T-cell (primary cell): Measurements from ENCODE around the gene THSD8. TPM values are rescaled to one million over a fixed set of nuclear protein-coding genes. Genes with fewer than 3 reads are reported as not detected.
"Not testable (repeated sequence)": the region's sequence is repeated elsewhere in the genome, so short reads cannot be mapped to it uniquely, and the experiment has no call there.

ENCODE experiments used
- ATAC-seq, 4 experiments: fragments of 200-7000 bp in 3 of 4; fragments of 150-1000 bp in 1 of 4; cut with Tn5 transposase; replicated peaks in 1 of 4; 1 replicate in 3 of 4; 2 replicates in 1 of 4; pipeline ENCODE4 v1.10.0; 2021; ENCODE audit warnings: moderate library complexity in 3 of 4, mild to moderate bottlenecking in 2 of 4, moderate number of reproducible peaks in 1 of 4
- CTCF ChIA-PET, 2 donors: fragments of 300-600 bp; sonication (Branson Sonifier 250); formaldehyde crosslinking; loops; one replicate each; lab custom pipeline; 2022; ENCODE audit warnings: antibody characterized with exemption in 2 of 2; lab: Charles Lee
- POLR2A ChIA-PET, 2 donors: fragments of 300-600 bp; sonication (Branson Sonifier 250); formaldehyde crosslinking; loops; one replicate each; lab custom pipeline; 2022; ENCODE audit warnings: antibody characterized with exemption in 2 of 2; lab: Charles Lee
- DNase-seq, 35 experiments: peaks; one replicate each; pipeline versions ENCODE4 v3.0.0 to v3.0.0-alpha.2; 2013 to 2023
- H3K27ac ChIP-seq: one replicate; pipeline ENCODE4 v1.5.1; 2013; ENCODE audit warnings: low read length
- H3K27me3 ChIP-seq, 2 experiments: replicated peaks in 1 of 2; 1 replicate in 1 of 2; 2 replicates in 1 of 2; pipeline versions ENCODE4 v1.6.1 to v1.7.0; 2013; ENCODE audit warnings: low read length in 1 of 2, mixed read lengths in 1 of 2; ENCODE audit not compliant: control insufficient read depth in 2 of 2, insufficient read depth in 2 of 2; ENCODE audit errors: extremely low read depth in 1 of 2
- H3K36me3 ChIP-seq, 2 donors: 1 replicate in 1 of 2; 2 replicates in 1 of 2; pipeline versions ENCODE4 v1.6.1 to v1.7.0; 2013; ENCODE audit warnings: low read length in 1 of 2; ENCODE audit not compliant: control insufficient read depth in 2 of 2, insufficient read depth in 1 of 2; ENCODE audit errors: extremely low read depth in 1 of 2
- H3K4me1 ChIP-seq, 2 experiments: 1 replicate in 1 of 2; 2 replicates in 1 of 2; pipeline versions ENCODE4 v1.6.1 to v1.7.0; 2013; ENCODE audit warnings: low read length in 2 of 2, mixed read lengths in 1 of 2; ENCODE audit not compliant: insufficient read depth in 2 of 2, control insufficient read depth in 1 of 2; ENCODE audit errors: extremely low read depth in 1 of 2
- H3K4me3 ChIP-seq, 2 donors: 1 replicate in 1 of 2; 2 replicates in 1 of 2; pipeline versions ENCODE4 v1.5.1 to v1.7.0; 2013; ENCODE audit warnings: mild to moderate bottlenecking in 2 of 2, low read length in 1 of 2, moderate library complexity in 1 of 2; ENCODE audit not compliant: control insufficient read depth in 1 of 2; ENCODE audit errors: extremely low read depth in 1 of 2
- H3K9me3 ChIP-seq: 2 replicates; pipeline ENCODE4 v1.7.0; 2013
- H3K27ac Mint-ChIP-seq, 2 donors: one replicate each; pipeline ENCODE4 v1.8.0; 2020 to 2021; ENCODE audit warnings: mild to moderate bottlenecking in 2 of 2, mixed read lengths in 2 of 2
- H3K27me3 Mint-ChIP-seq, 2 donors: one replicate each; pipeline ENCODE4 v1.8.0; 2021 to 2022; ENCODE audit warnings: mixed read lengths in 2 of 2
- H3K36me3 Mint-ChIP-seq: one replicate; pipeline ENCODE4 v1.8.0; 2021; ENCODE audit warnings: mixed read lengths
- H3K4me1 Mint-ChIP-seq, 3 donors: one replicate each; pipeline ENCODE4 v1.8.0; 2020 to 2022; ENCODE audit warnings: mixed read lengths in 3 of 3, mild to moderate bottlenecking in 1 of 3
- H3K4me3 Mint-ChIP-seq, 3 donors: one replicate each; pipeline ENCODE4 v1.8.0; 2020 to 2022; ENCODE audit warnings: mild to moderate bottlenecking in 3 of 3, mixed read lengths in 3 of 3, moderate library complexity in 3 of 3
- H3K9me3 Mint-ChIP-seq, 3 donors: one replicate each; pipeline ENCODE4 v1.8.0; 2020 to 2022; ENCODE audit warnings: mixed read lengths in 3 of 3
- WGBS: methylation state at CpG from one replicate; pipeline ENCODE4 v1.1.5; 2013; ENCODE audit warnings: missing lambda C conversion rate; ENCODE audit not compliant: insufficient coverage; 5-methylcytosine and 5-hydroxymethylcytosine counted together
- total RNA-seq, 35 experiments: library from RNA in 6 of 35; stranded (reverse) in 6 of 35; fragments of 120-200 nt in 1 of 35; gene quantifications; one replicate each; pipeline versions ENCODE4 v1.2.1 to v1.2.4 and lab custom pipeline; 2013 to 2026

Gene THSD8
- total RNA-seq, 5 donors from 2014 or later (not counting 1 experiment from before 2014, with no cell fraction given) = 0.63 to 2.4 (median 0.97) TPM; not detected in 1

- POLR2A ChIA-PET = interaction anchor here in 1 of 2 donors (0.6 kb wide), 1 partner anchor 87 kb away, joined by 6 read pairs; no protein-coding TSS in a partner anchor
- H3K27ac Mint-ChIP-seq = no peak overlapping the region
- no peaks in the 10 kb centered on the region for H3K9me3 ChIP-seq
- DNase-seq (no peak), ATAC-seq (no peak)
- no peak overlapping the region for H3K4me3 ChIP-seq
- H3K36me3 ChIP-seq = peaks cover 0 to 11% of the 10 kb centered on the region in 2 donors
- peaks cover 0 to 2% of the 10 kb centered on the region in 2 experiments for H3K27me3 ChIP-seq
- CTCF ChIA-PET = interaction anchor here (0.7 to 0.9 kb wide), 2 partner anchors 38 to 46 kb away, joined by 3 to 5 read pairs; no protein-coding TSS in a partner anchor
- no peaks in the 10 kb centered on the region for H3K27me3 Mint-ChIP-seq
- no peaks in the 10 kb centered on the region for H3K9me3 Mint-ChIP-seq
- WGBS = 97% methylated on average over 25 of the region's 26 CpGs
- H3K4me1 Mint-ChIP-seq = peaks cover 28 to 41% (median 39%) of the 10 kb centered on the region in 3 donors
- H3K27ac ChIP-seq = no peak overlapping the region
- H3K36me3 Mint-ChIP-seq = peaks cover 4% of the 10 kb centered on the region
- H3K4me1 ChIP-seq = peaks cover 10 to 43% of the 10 kb centered on the region in 2 experiments
- H3K4me3 Mint-ChIP-seq = peak overlapping the region in 1 of 3 donors; percentile 4
Observed at GRCh38 chr19:12804051-12804450, 2.2 kb downstream of the THSD8 start.

- peaks cover 21 to 24% (median 24%) of the 10 kb centered on the region in 3 donors for H3K4me1 Mint-ChIP-seq
- CTCF ChIA-PET = interaction anchor here (0.5 to 1.3 kb wide), 7 partner anchors 9 to 927 kb away, joined by 3 to 7 read pairs (median 4); no protein-coding TSS in a partner anchor
- peak within 1 kb of the TSS; percentile 65 to 85 for H3K4me3 ChIP-seq
- H3K9me3 Mint-ChIP-seq = no peaks in the 10 kb centered on the region
- under 1% methylated on average over 54 of the region's 66 CpGs for WGBS
- peaks cover 0 to 2% of the 10 kb centered on the region in 2 experiments for H3K27me3 ChIP-seq
- peak within 1 kb of the TSS; percentile 70 to 90 for H3K27ac Mint-ChIP-seq
- peak within 1 kb of the TSS; percentile 85 to 95 (median 87) for H3K4me3 Mint-ChIP-seq
- peaks cover 0 to 7% of the 10 kb centered on the region in 2 donors for H3K36me3 ChIP-seq
- peaks cover 4 to 27% of the 10 kb centered on the region in 2 experiments for H3K4me1 ChIP-seq
- POLR2A ChIA-PET = interaction anchor here (0.5 to 1.1 kb wide), 5 partner anchors 13 to 126 kb away, joined by 3 to 6 read pairs (median 3); partner anchors contain the start of gene JUNB (in 1 of the 2)
- no peaks in the 10 kb centered on the region for H3K27me3 Mint-ChIP-seq
- peaks cover 10% of the 10 kb centered on the region for H3K36me3 Mint-ChIP-seq
- DNase-seq (peak; percentile 75 to 92 (median 81)), ATAC-seq (peak; percentile 85 to 89 (median 87))
- H3K9me3 ChIP-seq = no peaks in the 10 kb centered on the region
- peak within 1 kb of the TSS; percentile 58 for H3K27ac ChIP-seq
Observed at GRCh38 chr19:12806242-12807081, 4.6 kb downstream of the THSD8 start, which contains the start of gene RNASEH2A. Gene RNASEH2A, plus strand, starts transcription at chr19:12806584. Its CDS starts 90 bp downstream, at chr19:12806674.

GRCh38 chr19:12815088-12815487 is 13.2 kb downstream of the THSD8 start:
- H3K9me3 ChIP-seq = no peaks in the 10 kb centered on the region
- CTCF ChIA-PET = interaction anchor here (0.5 to 0.9 kb wide), 3 partner anchors 68 to 276 kb away, joined by 4 to 12 read pairs (median 5); no protein-coding TSS in a partner anchor
- no peak overlapping the region for H3K27ac Mint-ChIP-seq
- peaks cover 15% of the 10 kb centered on the region for H3K36me3 Mint-ChIP-seq
- H3K27me3 Mint-ChIP-seq = no peaks in the 10 kb centered on the region
- H3K27me3 ChIP-seq = no peaks in the 10 kb centered on the region
- H3K36me3 ChIP-seq = peaks cover 2 to 4% of the 10 kb centered on the region in 2 donors
- 94% methylated on average over 5 of the region's 7 CpGs for WGBS
- no peak for DNase-seq
- POLR2A ChIA-PET = interaction anchor here in 1 of 2 donors (0.7 kb wide), 1 partner anchor 22 kb away, joined by 4 read pairs; no protein-coding TSS in a partner anchor
- no peaks in the 10 kb centered on the region for H3K4me1 Mint-ChIP-seq
- H3K4me3 Mint-ChIP-seq = no peak overlapping the region
- ATAC-seq = no peak
- H3K4me1 ChIP-seq = no peaks in the 10 kb centered on the region
- H3K27ac ChIP-seq = no peak overlapping the region
- H3K4me3 ChIP-seq = no peak overlapping the region
- no peaks in the 10 kb centered on the region for H3K9me3 Mint-ChIP-seq

DNA sequence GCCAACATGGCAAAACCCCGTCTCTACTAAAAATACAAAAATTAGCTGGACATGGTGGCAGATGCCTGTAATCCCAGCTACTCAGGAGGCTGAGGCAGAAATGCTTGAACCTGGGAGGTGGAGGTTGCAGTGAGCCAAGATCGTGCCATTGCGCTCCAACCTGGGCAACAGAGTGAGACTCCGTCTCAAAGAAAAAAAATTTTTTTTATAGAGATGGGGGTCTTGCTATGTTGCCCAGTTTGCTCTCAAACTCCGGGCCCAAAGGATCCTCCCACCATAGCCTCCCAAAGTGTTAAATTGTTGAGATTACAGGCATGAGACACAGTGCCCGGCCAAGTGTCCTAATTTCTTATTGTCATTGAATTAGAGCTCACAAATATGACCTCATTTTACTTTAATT is 15.3 kb downstream of the THSD8 start:
- H3K4me3 Mint-ChIP-seq, ATAC-seq, POLR2A ChIA-PET, H3K27ac ChIP-seq, H3K4me1 ChIP-seq, H3K36me3 ChIP-seq, H3K4me3 ChIP-seq, H3K4me1 Mint-ChIP-seq, DNase-seq, H3K9me3 ChIP-seq, H3K27ac Mint-ChIP-seq, H3K27me3 ChIP-seq, H3K9me3 Mint-ChIP-seq, H3K27me3 Mint-ChIP-seq: not testable (repeated sequence)
- CTCF ChIA-PET = interaction anchor here in 1 of 2 donors (0.8 kb wide), 1 partner anchor 30 kb away, joined by 7 read pairs; no protein-coding TSS in a partner anchor
- H3K36me3 Mint-ChIP-seq = peaks cover 18% of the 10 kb centered on the region
- WGBS = no CpG with 5 or more reads among the region's 6 CpGs

- CTCF ChIA-PET = interaction anchor here in 1 of 2 donors (0.5 to 0.8 kb wide), 3 partner anchors 29 to 144 kb away, joined by 7 to 9 read pairs (median 7); no protein-coding TSS in a partner anchor
- POLR2A ChIA-PET, H3K36me3 ChIP-seq, H3K27me3 ChIP-seq, H3K4me1 Mint-ChIP-seq, H3K4me3 Mint-ChIP-seq, H3K9me3 Mint-ChIP-seq, H3K9me3 ChIP-seq, H3K27ac Mint-ChIP-seq, H3K4me1 ChIP-seq, ATAC-seq, H3K27ac ChIP-seq, H3K4me3 ChIP-seq, H3K27me3 Mint-ChIP-seq, DNase-seq: not testable (repeated sequence)
- peaks cover 17% of the 10 kb centered on the region for H3K36me3 Mint-ChIP-seq
- whole genome bisulfite sequencing = 96% methylated on average over 4 of the region's 11 CpGs
Observed at GRCh38 chr19:12817810-12818209, 15.9 kb downstream of the THSD8 start.

- 50% methylated on average over 1 of the region's 2 CpGs for WGBS
- POLR2A ChIA-PET = no interaction called here
- H3K27ac Mint-ChIP-seq = no peak overlapping the region
Observed at GRCh38 chr19:12821761-12822160, 19.9 kb downstream of the THSD8 start.

More at GRCh38 chr19:12821761-12822160, 19.9 kb downstream of the THSD8 start:
- Histone ChIP-seq H3K9me3 (no peaks in the 10 kb centered on the region), H3K27ac (no peak overlapping the region), H3K4me1 (peaks cover 0 to 8% of the 10 kb centered on the region in 2 experiments), H3K27me3 (peaks cover 2 to 31% of the 10 kb centered on the region in 2 experiments), H3K36me3 (no peaks in the 10 kb centered on the region), H3K4me3 (no peak overlapping the region)
- Mint-ChIP-seq H3K4me3 (no peak overlapping the region), H3K4me1 (peaks cover 7 to 9% (median 7%) of the 10 kb centered on the region in 3 donors), H3K27me3 (peaks cover 20 to 26% of the 10 kb centered on the region in 2 donors), H3K36me3 (peaks cover 6% of the 10 kb centered on the region), H3K9me3 (peaks cover 3 to 6% (median 4%) of the 10 kb centered on the region in 3 donors)
- CTCF ChIA-PET = interaction anchor here in 1 of 2 donors (0.7 kb wide), 1 partner anchor 407 kb away, joined by 4 read pairs; no protein-coding TSS in a partner anchor
- no peak for ATAC-seq
- no peak for DNase-seq
